ENCODE measurements around the gene HNRNPH1. TPM values are rescaled to one million over a fixed set of nuclear protein-coding genes. Genes with fewer than 3 reads are reported as not detected.

Gene HNRNPH1
- total RNA-seq, 1 experiment from 2014 or later = 865 TPM

DNA sequence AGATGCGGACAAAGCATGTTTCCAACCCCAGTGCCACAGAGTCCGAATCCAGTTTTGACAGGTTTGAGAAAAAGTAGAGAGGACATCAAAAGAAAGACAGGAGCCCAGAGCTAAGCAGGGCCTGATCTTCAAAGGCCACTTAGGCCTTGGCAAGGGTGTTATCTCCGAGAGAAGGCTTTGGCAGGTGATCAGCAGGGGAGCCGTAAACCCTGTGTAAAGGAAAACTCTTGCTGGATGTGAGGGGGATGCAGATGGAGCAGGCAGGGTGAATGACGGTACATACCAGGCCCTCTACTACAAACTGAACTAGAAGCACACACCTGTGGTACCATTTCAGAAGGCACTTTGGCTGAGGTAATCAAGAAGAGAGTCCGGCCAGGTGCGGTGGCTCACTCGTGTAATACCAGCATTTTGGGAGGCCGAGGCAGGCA, 1.4 kb upstream of the HNRNPH1 start:
- Mint-ChIP-seq H3K9me3 (no peaks in the 10 kb centered on the region), H3K4me3 (peak overlapping the region; percentile 96), H3K4me1 (peaks cover 34% of the 10 kb centered on the region), H3K27me3 (ENCODE audit: low read depth) (no peaks in the 10 kb centered on the region), H3K36me3 (peaks cover 34% of the 10 kb centered on the region), H3K27ac (peak overlapping the region; percentile 99)
- ATAC-seq = no peak
- TF ChIP-seq, protein P1, sequence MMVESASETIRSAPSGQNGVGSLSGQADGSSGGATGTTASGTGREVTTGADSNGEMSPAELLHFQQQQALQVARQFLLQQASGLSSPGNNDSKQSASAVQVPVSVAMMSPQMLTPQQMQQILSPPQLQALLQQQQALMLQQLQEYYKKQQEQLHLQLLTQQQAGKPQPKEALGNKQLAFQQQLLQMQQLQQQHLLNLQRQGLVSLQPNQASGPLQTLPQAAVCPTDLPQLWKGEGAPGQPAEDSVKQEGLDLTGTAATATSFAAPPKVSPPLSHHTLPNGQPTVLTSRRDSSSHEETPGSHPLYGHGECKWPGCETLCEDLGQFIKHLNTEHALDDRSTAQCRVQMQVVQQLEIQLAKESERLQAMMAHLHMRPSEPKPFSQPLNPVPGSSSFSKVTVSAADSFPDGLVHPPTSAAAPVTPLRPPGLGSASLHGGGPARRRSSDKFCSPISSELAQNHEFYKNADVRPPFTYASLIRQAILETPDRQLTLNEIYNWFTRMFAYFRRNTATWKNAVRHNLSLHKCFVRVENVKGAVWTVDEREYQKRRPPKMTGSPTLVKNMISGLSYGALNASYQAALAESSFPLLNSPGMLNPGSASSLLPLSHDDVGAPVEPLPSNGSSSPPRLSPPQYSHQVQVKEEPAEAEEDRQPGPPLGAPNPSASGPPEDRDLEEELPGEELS (CRISPR knock-in tag; IDR thresholded peaks at IDR 0.05) = no peak
- TF ChIP-seq RELA (CRISPR knock-in tag; IDR thresholded peaks at IDR 0.05; ENCODE audit: borderline replicate concordance) = no peak
- no peak for TF ChIP-seq MXD4 (CRISPR knock-in tag; IDR thresholded peaks at IDR 0.05; ENCODE audit: borderline replicate concordance)
- TF ChIP-seq PRDM15 (CRISPR knock-in tag; IDR thresholded peaks at IDR 0.05) = no peak
- TF ChIP-seq, protein P2, sequence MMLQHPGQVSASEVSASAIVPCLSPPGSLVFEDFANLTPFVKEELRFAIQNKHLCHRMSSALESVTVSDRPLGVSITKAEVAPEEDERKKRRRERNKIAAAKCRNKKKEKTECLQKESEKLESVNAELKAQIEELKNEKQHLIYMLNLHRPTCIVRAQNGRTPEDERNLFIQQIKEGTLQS (CRISPR knock-in tag; conservative IDR thresholded peaks at IDR 0.05) = no peak
- TF ChIP-seq TCF7 (CRISPR knock-in tag; IDR thresholded peaks at IDR 0.05; ENCODE audit: low read depth) = no peak
- no peak for TF ChIP-seq OVOL2 (CRISPR knock-in tag; IDR thresholded peaks at IDR 0.05; ENCODE audit: borderline replicate concordance)
- TF ChIP-seq, protein P3, sequence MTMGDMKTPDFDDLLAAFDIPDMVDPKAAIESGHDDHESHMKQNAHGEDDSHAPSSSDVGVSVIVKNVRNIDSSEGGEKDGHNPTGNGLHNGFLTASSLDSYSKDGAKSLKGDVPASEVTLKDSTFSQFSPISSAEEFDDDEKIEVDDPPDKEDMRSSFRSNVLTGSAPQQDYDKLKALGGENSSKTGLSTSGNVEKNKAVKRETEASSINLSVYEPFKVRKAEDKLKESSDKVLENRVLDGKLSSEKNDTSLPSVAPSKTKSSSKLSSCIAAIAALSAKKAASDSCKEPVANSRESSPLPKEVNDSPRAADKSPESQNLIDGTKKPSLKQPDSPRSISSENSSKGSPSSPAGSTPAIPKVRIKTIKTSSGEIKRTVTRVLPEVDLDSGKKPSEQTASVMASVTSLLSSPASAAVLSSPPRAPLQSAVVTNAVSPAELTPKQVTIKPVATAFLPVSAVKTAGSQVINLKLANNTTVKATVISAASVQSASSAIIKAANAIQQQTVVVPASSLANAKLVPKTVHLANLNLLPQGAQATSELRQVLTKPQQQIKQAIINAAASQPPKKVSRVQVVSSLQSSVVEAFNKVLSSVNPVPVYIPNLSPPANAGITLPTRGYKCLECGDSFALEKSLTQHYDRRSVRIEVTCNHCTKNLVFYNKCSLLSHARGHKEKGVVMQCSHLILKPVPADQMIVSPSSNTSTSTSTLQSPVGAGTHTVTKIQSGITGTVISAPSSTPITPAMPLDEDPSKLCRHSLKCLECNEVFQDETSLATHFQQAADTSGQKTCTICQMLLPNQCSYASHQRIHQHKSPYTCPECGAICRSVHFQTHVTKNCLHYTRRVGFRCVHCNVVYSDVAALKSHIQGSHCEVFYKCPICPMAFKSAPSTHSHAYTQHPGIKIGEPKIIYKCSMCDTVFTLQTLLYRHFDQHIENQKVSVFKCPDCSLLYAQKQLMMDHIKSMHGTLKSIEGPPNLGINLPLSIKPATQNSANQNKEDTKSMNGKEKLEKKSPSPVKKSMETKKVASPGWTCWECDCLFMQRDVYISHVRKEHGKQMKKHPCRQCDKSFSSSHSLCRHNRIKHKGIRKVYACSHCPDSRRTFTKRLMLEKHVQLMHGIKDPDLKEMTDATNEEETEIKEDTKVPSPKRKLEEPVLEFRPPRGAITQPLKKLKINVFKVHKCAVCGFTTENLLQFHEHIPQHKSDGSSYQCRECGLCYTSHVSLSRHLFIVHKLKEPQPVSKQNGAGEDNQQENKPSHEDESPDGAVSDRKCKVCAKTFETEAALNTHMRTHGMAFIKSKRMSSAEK (CRISPR knock-in tag; IDR thresholded peaks at IDR 0.05; ENCODE audit: borderline replicate concordance) = no peak
- no peak for TF ChIP-seq ESRRA (CRISPR knock-in tag; IDR thresholded peaks at IDR 0.05; ENCODE audit: borderline replicate concordance)
- no peak for TF ChIP-seq ATF2 (CRISPR knock-in tag; IDR thresholded peaks at IDR 0.05; ENCODE audit: borderline replicate concordance, low read depth)
- TF ChIP-seq EMX1 (CRISPR knock-in tag; IDR thresholded peaks at IDR 0.05) = no peak
- TF ChIP-seq NR2C2 (CRISPR knock-in tag; IDR thresholded peaks at IDR 0.05) = no peak
- peak; percentile 10 for DNase-seq (ENCODE audit: low spot score)
- ChIA-PET CTCF (interaction anchor here (0.5 to 3.4 kb wide), 3 partner anchors 34 to 46 kb away, joined by 3 to 37 read pairs (median 4); no protein-coding TSS in a partner anchor), POLR2A (interaction anchor here (2.2 kb wide), 1 partner anchor 66 kb away, joined by 19 read pairs; no protein-coding TSS in a partner anchor)
